Renal cortical epithelial cell (primary cell): Measurements from ENCODE around the gene DPP10. TPM values are rescaled to one million over a fixed set of nuclear protein-coding genes. Genes with fewer than 3 reads are reported as not detected.
"Not testable (repeated sequence)": the region's sequence is repeated elsewhere in the genome, so short reads cannot be mapped to it uniquely, and the experiment has no call there.

Source experiments
- DNase-seq: peaks from one replicate; pipeline ENCODE4 v3.0.0-alpha.2; 2011; ENCODE audit warnings: low read depth
- total RNA-seq: library from RNA; depleted of rRNA; stranded (reverse); fragments of >200 nt; gene quantifications from 2 replicates; pipeline ENCODE4 v1.2.3, GENCODE V29; 2014

DPP10 gene
- total RNA-seq, 1 donor from 2014 or later, result not detected

GRCh38 chr2:115422004-115422634, 979.7 kb downstream of the DPP10 start:
- DNase-seq, result no peak

GRCh38 chr2:115427436-115427835, 985.0 kb downstream of the DPP10 start:
- no peak for DNase-seq

- DNase-seq, result not testable (repeated sequence)
Observed at GRCh38 chr2:115440746-115441145, 998.3 kb downstream of the DPP10 start.

- no peak for DNase-seq
Observed at GRCh38 chr2:115443539-115444185, 1001.2 kb downstream of the DPP10 start.

GRCh38 chr2:115460008-115460407, 1017.6 kb downstream of the DPP10 start:
- no peak for DNase-seq

GRCh38 chr2:115480741-115481140, 1038.3 kb downstream of the DPP10 start:
- no peak for DNase-seq

- no peak for DNase-seq
Observed at GRCh38 chr2:115481842-115482241, 1039.4 kb downstream of the DPP10 start.

- no peak for DNase-seq
Observed at GRCh38 chr2:115483666-115484065, 1041.2 kb downstream of the DPP10 start.

- DNase-seq, result no peak
Observed at GRCh38 chr2:115484486-115484885, 1042.0 kb downstream of the DPP10 start.

- DNase-seq, result no peak
Observed at GRCh38 chr2:115484983-115485382, 1042.5 kb downstream of the DPP10 start.

- DNase-seq, result no peak
Observed at GRCh38 chr2:115491186-115491793, 1048.8 kb downstream of the DPP10 start.

GRCh38 chr2:115505331-115505730, 1062.9 kb downstream of the DPP10 start:
- no peak for DNase-seq

- DNase-seq, result no peak
Observed at GRCh38 chr2:115520727-115521126, 1078.3 kb downstream of the DPP10 start.

- DNase-seq, result no peak
Observed at GRCh38 chr2:115524452-115524851, 1082.0 kb downstream of the DPP10 start.

- DNase-seq, result no peak
Observed at GRCh38 chr2:115529627-115530026, 1087.2 kb downstream of the DPP10 start.

GRCh38 chr2:115533081-115533480, 1090.6 kb downstream of the DPP10 start:
- no peak for DNase-seq

GRCh38 chr2:115541814-115542213, 1099.4 kb downstream of the DPP10 start:
- no peak for DNase-seq

- DNase-seq, result no peak
Observed at GRCh38 chr2:115542331-115542730, 1099.9 kb downstream of the DPP10 start.

GRCh38 chr2:115543024-115543423, 1100.6 kb downstream of the DPP10 start:
- DNase-seq, result no peak

GRCh38 chr2:115543461-115543860, 1101.0 kb downstream of the DPP10 start:
- no peak for DNase-seq

- DNase-seq, result peak; percentile 10
Observed at GRCh38 chr2:115549611-115550130, 1107.2 kb downstream of the DPP10 start.

GRCh38 chr2:115552726-115553125, 1110.3 kb downstream of the DPP10 start:
- DNase-seq, result no peak

- no peak for DNase-seq
Observed at GRCh38 chr2:115554153-115554552, 1111.7 kb downstream of the DPP10 start.
